Neuronal stem cell (in vitro differentiated cells): ENCODE measurements around the gene ATIC.

ENCODE experiments used
- DNase-seq: peaks from one replicate; pipeline ENCODE4 v3.0.0-alpha.2; 2013; ENCODE audit warnings: low spot score
- H2AFZ ChIP-seq: one replicate; pipeline ENCODE4 v1.6.1; 2013; ENCODE audit warnings: mild to moderate bottlenecking, low read length, inconsistent platforms
- H2AK5ac ChIP-seq: 2 replicates; pipeline ENCODE4 v1.6.1; 2013; ENCODE audit warnings: low read depth, mild to moderate bottlenecking, inconsistent platforms, low read length, moderate library complexity, mixed read lengths
- H2BK120ac ChIP-seq: 2 replicates; pipeline ENCODE4 v1.6.1; 2013; ENCODE audit warnings: low read depth, mild to moderate bottlenecking, inconsistent platforms, low read length, moderate library complexity, mixed read lengths
- H2BK12ac ChIP-seq: one replicate; pipeline ENCODE4 v1.6.1; 2013; ENCODE audit warnings: low read length, inconsistent platforms
- H2BK15ac ChIP-seq: 2 replicates; pipeline ENCODE4 v1.6.1; 2013; ENCODE audit warnings: mild to moderate bottlenecking, low read length, inconsistent platforms, mixed read lengths
- H2BK5ac ChIP-seq: one replicate; pipeline ENCODE4 v1.6.1; 2013; ENCODE audit warnings: inconsistent platforms, mild to moderate bottlenecking, low read length, moderate library complexity
- H3K14ac ChIP-seq: one replicate; pipeline ENCODE4 v1.6.1; 2013; ENCODE audit warnings: low read length, inconsistent platforms
- H3K18ac ChIP-seq: 2 replicates; pipeline ENCODE4 v1.6.1; 2013; ENCODE audit warnings: low read length, inconsistent platforms
- H3K23ac ChIP-seq: 2 replicates; pipeline ENCODE4 v1.6.1; 2013; ENCODE audit warnings: low read depth, mild to moderate bottlenecking, mixed read lengths, low read length, inconsistent platforms; ENCODE audit not compliant: poor library complexity
- H3K27ac ChIP-seq: replicated peaks from 3 replicates; pipeline ENCODE4 v1.5.1; 2013; ENCODE audit warnings: low read length, inconsistent platforms
- H3K27me3 ChIP-seq, 3 experiments: 2 replicates each; pipeline ENCODE4 v1.6.1; 2013; ENCODE audit warnings: low read length in 3 of 3, mild to moderate bottlenecking in 2 of 3, inconsistent platforms in 1 of 3, low read depth in 1 of 3, mixed read lengths in 1 of 3, moderate library complexity in 1 of 3; ENCODE audit not compliant: control insufficient read depth in 3 of 3, insufficient read depth in 3 of 3
- H3K36me3 ChIP-seq, 2 donors: replicated peaks in 1 of 2; 2 replicates each; pipeline ENCODE4 v1.6.1; 2013; ENCODE audit warnings: low read length in 2 of 2; ENCODE audit not compliant: control insufficient read depth in 2 of 2, insufficient read depth in 2 of 2
- H3K4ac ChIP-seq: 2 replicates; pipeline ENCODE4 v1.6.1; 2013; ENCODE audit warnings: inconsistent platforms, mild to moderate bottlenecking, low read length, moderate library complexity
- H3K4me1 ChIP-seq, 2 donors: 1 replicate in 1 of 2; 2 replicates in 1 of 2; pipeline ENCODE4 v1.6.1; 2013; ENCODE audit warnings: low read length in 2 of 2, low read depth in 1 of 2; ENCODE audit not compliant: control insufficient read depth in 2 of 2, insufficient read depth in 1 of 2
- H3K4me2 ChIP-seq: one replicate; pipeline ENCODE4 v1.6.1; 2013; ENCODE audit warnings: mild to moderate bottlenecking, low read length, inconsistent platforms; ENCODE audit not compliant: insufficient read depth, poor library complexity, severe bottlenecking
- H3K4me3 ChIP-seq, 2 donors: 2 replicates each; pipeline ENCODE4 v1.5.1; 2013; ENCODE audit warnings: low read length in 2 of 2, mild to moderate bottlenecking in 2 of 2, inconsistent platforms in 1 of 2, moderate library complexity in 1 of 2
- H3K79me1 ChIP-seq: one replicate; pipeline ENCODE4 v1.6.1; 2013; ENCODE audit warnings: low read depth, mild to moderate bottlenecking, inconsistent platforms, low read length, moderate library complexity
- H3K9ac ChIP-seq: one replicate; pipeline ENCODE4 v1.6.1; 2013; ENCODE audit warnings: mild to moderate bottlenecking, low read depth, low read length, inconsistent platforms; ENCODE audit not compliant: poor library complexity
- H3K9me3 ChIP-seq, 2 donors: replicated peaks in 1 of 2; 2 replicates each; pipeline versions ENCODE3 to v1.6.1; 2013; ENCODE audit warnings: low read length in 2 of 2, mild to moderate bottlenecking in 2 of 2, inconsistent platforms in 1 of 2, low read depth in 1 of 2, mixed read lengths in 1 of 2, moderate library complexity in 1 of 2; ENCODE audit not compliant: control insufficient read depth in 2 of 2, insufficient read depth in 1 of 2
- H4K8ac ChIP-seq: one replicate; pipeline ENCODE4 v1.6.1; 2013; ENCODE audit warnings: low read depth, mild to moderate bottlenecking, inconsistent platforms, low read length, moderate library complexity
- H4K91ac ChIP-seq: one replicate; pipeline ENCODE4 v1.6.1; 2013; ENCODE audit warnings: low read length, low read depth, mild to moderate bottlenecking, inconsistent platforms; ENCODE audit not compliant: poor library complexity
- WGBS, 2 donors: extraction: QIAGEN DNeasy Blood & Tissue Kit; methylation state at CpG; one replicate each; pipeline ENCODE4 v1.1.7; 2013; ENCODE audit warnings: missing lambda C conversion rate in 2 of 2, mixed read lengths in 1 of 2; ENCODE audit not compliant: insufficient read length in 2 of 2, insufficient replicate concordance in 1 of 2; ENCODE audit errors: extremely low coverage in 2 of 2; 5-methylcytosine and 5-hydroxymethylcytosine counted together

The ATIC gene

GRCh38 chr2:215319500-215319899 is 7.6 kb downstream of the ATIC start:
- Histone ChIP-seq H3K4me2 (no peak overlapping the region), H4K8ac (no peak overlapping the region), H3K79me1 (peaks cover 5% of the 10 kb centered on the region), H3K9me3 (no peaks in the 10 kb centered on the region), H3K27ac (no peak overlapping the region), H4K91ac (no peak overlapping the region), H3K4me3 (no peak overlapping the region), H3K18ac (no peak overlapping the region), H2BK12ac (no peak overlapping the region), H3K9ac (no peak overlapping the region), H2BK15ac (no peak overlapping the region), H3K14ac (no peak overlapping the region), H3K27me3 (no peaks in the 10 kb centered on the region), H3K36me3 (peaks cover 4 to 15% of the 10 kb centered on the region in 2 donors), H2BK120ac (no peak overlapping the region), H3K23ac (no peak overlapping the region), H2AFZ (no peak overlapping the region), H2AK5ac (no peak overlapping the region), H2BK5ac (no peak overlapping the region), H3K4ac (no peak overlapping the region), H3K4me1 (no peaks in the 10 kb centered on the region)
- no peak for DNase-seq
- WGBS, 2 donors: no CpG with 5 or more reads among the region's 5 CpGs

GRCh38 chr2:215320102-215320501 is 8.2 kb downstream of the ATIC start:
- H2BK120ac ChIP-seq: no peak overlapping the region
- H3K18ac ChIP-seq: no peak overlapping the region
- H3K4ac ChIP-seq: no peak overlapping the region
- H3K4me3 ChIP-seq: no peak overlapping the region
- H3K36me3 ChIP-seq: peaks cover 4 to 13% of the 10 kb centered on the region in 2 donors
- H2AK5ac ChIP-seq: no peak overlapping the region
- no peak overlapping the region for H3K23ac ChIP-seq
- no peak overlapping the region for H2AFZ ChIP-seq
- H2BK5ac ChIP-seq: no peak overlapping the region
- no peak for DNase-seq
- no peaks in the 10 kb centered on the region for H3K27me3 ChIP-seq
- no peaks in the 10 kb centered on the region for H3K4me1 ChIP-seq
- no peak overlapping the region for H4K91ac ChIP-seq
- H2BK15ac ChIP-seq: no peak overlapping the region
- H3K4me2 ChIP-seq: no peak overlapping the region
- no peak overlapping the region for H4K8ac ChIP-seq
- H3K79me1 ChIP-seq: peaks cover 5% of the 10 kb centered on the region
- H3K27ac ChIP-seq: no peak overlapping the region
- no CpG with 5 or more reads among the region's 3 CpGs for WGBS, 2 donors
- H3K9ac ChIP-seq: no peak overlapping the region
- no peak overlapping the region for H3K14ac ChIP-seq
- H2BK12ac ChIP-seq: no peak overlapping the region
- no peaks in the 10 kb centered on the region for H3K9me3 ChIP-seq

DNA sequence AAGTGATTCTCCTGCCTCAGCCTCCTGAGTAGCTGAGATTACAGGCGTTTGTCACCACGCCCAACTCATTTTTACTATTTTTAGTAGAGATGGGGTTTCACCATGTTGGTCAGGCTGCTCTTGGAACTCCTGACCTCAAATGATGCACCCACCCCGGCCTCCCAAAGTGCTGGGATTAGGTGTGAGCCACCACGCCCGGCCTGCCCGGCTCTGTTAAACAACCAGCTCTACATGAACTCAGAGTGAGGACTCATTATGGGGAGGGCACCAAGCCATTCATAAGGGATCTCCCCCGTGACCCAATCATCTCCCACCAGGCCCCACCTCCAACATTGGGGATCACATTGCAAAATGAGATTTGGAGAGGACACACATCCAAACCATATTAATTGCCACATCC is 8.8 kb downstream of the ATIC start:
- Histone ChIP-seq H3K4me3 (no peak overlapping the region), H3K9me3 (no peaks in the 10 kb centered on the region), H3K27me3 (no peaks in the 10 kb centered on the region), H3K14ac (no peak overlapping the region), H3K4ac (no peak overlapping the region), H3K18ac (no peak overlapping the region), H2BK5ac (no peak overlapping the region), H3K79me1 (peaks cover 4% of the 10 kb centered on the region), H3K4me1 (no peaks in the 10 kb centered on the region), H3K36me3 (peaks cover 4 to 11% of the 10 kb centered on the region in 2 donors), H3K27ac (no peak overlapping the region), H4K8ac (no peak overlapping the region), H4K91ac (no peak overlapping the region), H2BK12ac (no peak overlapping the region), H2AFZ (no peak overlapping the region), H3K9ac (no peak overlapping the region), H2BK120ac (no peak overlapping the region), H3K4me2 (no peak overlapping the region), H2BK15ac (no peak overlapping the region), H2AK5ac (no peak overlapping the region), H3K23ac (no peak overlapping the region)
- no CpG with 5 or more reads among the region's 7 CpGs for WGBS, 2 donors
- DNase-seq: no peak

- Histone ChIP-seq H3K9ac (no peak overlapping the region), H3K18ac (no peak overlapping the region), H2AK5ac (no peak overlapping the region), H2BK15ac (no peak overlapping the region), H3K36me3 (peaks cover 6 to 22% of the 10 kb centered on the region in 2 donors), H3K79me1 (peaks cover 3% of the 10 kb centered on the region), H2BK12ac (no peak overlapping the region), H2BK120ac (no peak overlapping the region), H3K4ac (no peak overlapping the region), H2BK5ac (no peak overlapping the region), H3K14ac (no peak overlapping the region), H3K23ac (no peak overlapping the region), H4K91ac (no peak overlapping the region), H2AFZ (no peak overlapping the region), H3K27me3 (no peaks in the 10 kb centered on the region), H3K9me3 (no peaks in the 10 kb centered on the region), H3K4me1 (no peaks in the 10 kb centered on the region), H3K4me2 (no peak overlapping the region), H3K4me3 (no peak overlapping the region), H4K8ac (no peak overlapping the region), H3K27ac (no peak overlapping the region)
- WGBS, 2 donors: no CpG with 5 or more reads among the region's 6 CpGs
- DNase-seq: no peak
Measured at GRCh38 chr2:215324811-215325210, 13.0 kb downstream of the ATIC start.
